Epithelial cell of esophagus (primary cell): Measurements from ENCODE around the gene ENOX1.

Experiments used
- DNase-seq: peaks from one replicate; pipeline ENCODE4 v3.0.0; 2010; ENCODE audit warnings: low read depth
- H3K4me3 ChIP-seq: 2 replicates; pipeline ENCODE4 v1.5.1; 2011; ENCODE audit warnings: mild to moderate bottlenecking, low read length, control low read depth
- CTCF ChIP-seq: IDR thresholded peaks from 2 replicates; pipeline ENCODE4 v1.5.1; 2011; ENCODE audit warnings: low read depth, mild to moderate bottlenecking, low read length, control low read depth, inconsistent platforms; ENCODE audit not compliant: insufficient read depth; ENCODE audit errors: missing control alignments

Gene ENOX1

GRCh38 chr13:43815204-43815603, 28.4 kb upstream of the ENOX1 start:
- TF ChIP-seq CTCF = no peak
- H3K4me3 ChIP-seq = no peak overlapping the region
- DNase-seq = no peak

GRCh38 chr13:43808676-43809075, 21.9 kb upstream of the ENOX1 start:
- no peak overlapping the region for H3K4me3 ChIP-seq
- no peak for DNase-seq
- TF ChIP-seq CTCF = no peak

GRCh38 chr13:43805681-43806128, 18.9 kb upstream of the ENOX1 start:
- DNase-seq = peak; percentile 35
- no peak for TF ChIP-seq CTCF
- no peak overlapping the region for H3K4me3 ChIP-seq

GRCh38 chr13:43805071-43805468, 18.3 kb upstream of the ENOX1 start:
- peak overlapping the region; percentile 16 for H3K4me3 ChIP-seq
- TF ChIP-seq CTCF = no peak
- peak; percentile 99 for DNase-seq

GRCh38 chr13:43804461-43805070, 17.8 kb upstream of the ENOX1 start:
- H3K4me3 ChIP-seq = peak overlapping the region; percentile 16
- peak; percentile 41 for TF ChIP-seq CTCF
- DNase-seq = peak; percentile 72

GRCh38 chr13:43802511-43802910, 15.7 kb upstream of the ENOX1 start:
- DNase-seq = peak; percentile 77
- H3K4me3 ChIP-seq = no peak overlapping the region
- no peak for TF ChIP-seq CTCF

- no peak for DNase-seq
- no peak overlapping the region for H3K4me3 ChIP-seq
- no peak for TF ChIP-seq CTCF
Measured at GRCh38 chr13:43800828-43801227, 14.1 kb upstream of the ENOX1 start.
